ENCODE measurements around the gene C1orf174. TPM values are rescaled to one million over a fixed set of nuclear protein-coding genes. Genes with fewer than 3 reads are reported as not detected.

Gene C1orf174
- total RNA-seq, 1 experiment from 2014 or later: 70.9 TPM

DNA sequence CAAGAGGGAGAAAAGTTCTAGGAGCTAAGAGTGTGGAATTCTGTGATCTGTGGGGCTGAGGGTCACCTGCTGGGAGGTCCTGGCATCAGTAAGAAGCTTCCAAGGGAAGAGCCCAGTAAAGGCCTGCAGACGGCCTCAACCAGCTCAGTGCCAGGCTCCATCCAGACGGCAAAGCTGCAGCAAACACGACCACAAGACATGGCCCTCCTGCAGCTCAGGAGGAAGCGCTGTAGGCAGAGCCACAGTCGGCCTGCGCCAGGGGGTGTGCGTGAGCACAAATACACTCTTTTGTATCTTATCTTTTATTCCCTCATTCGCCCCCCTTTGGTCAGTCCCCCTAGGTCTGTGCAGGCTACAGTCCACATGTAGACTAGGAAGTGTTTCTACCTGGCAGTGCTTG is 13.4 kb downstream of the C1orf174 start:
- ATAC-seq (peak; percentile 14; the same call in 1 of the 2 replicates), DNase-seq (no peak)
- Histone ChIP-seq H3K9me2 (replicated peaks; ENCODE audit: low read length) (no peaks in the 10 kb centered on the region), H4K20me1 (ENCODE audit: low read length) (no peaks in the 10 kb centered on the region), H3K27me3 (ENCODE audit: low read length) (no peaks in the 10 kb centered on the region), H3K9ac (ENCODE audit: low read length) (no peak overlapping the region), H3F3A (ENCODE audit: low read length, unreplicated experiment) (no peaks in the 10 kb centered on the region), H2AFZ (ENCODE audit: low read length) (no peak overlapping the region), H3K79me2 (ENCODE audit: low read length) (peaks cover 6% of the 10 kb centered on the region; the same call in 1 of the 2 replicates), H3K27ac (ENCODE audit: low read length) (no peak overlapping the region), H3K4me2 (ENCODE audit: low read length) (no peak overlapping the region), H3K9me3 (ENCODE audit: low read length) (no peaks in the 10 kb centered on the region), H3K4me3 (ENCODE audit: low read length) (no peak overlapping the region), H3K36me3 (ENCODE audit: low read depth, low read length) (peaks cover 45% of the 10 kb centered on the region), H3K4me1 (ENCODE audit: insufficient read depth, low read length) (no peaks in the 10 kb centered on the region)
- POLR2A ChIA-PET (ENCODE audit: unreplicated experiment): no interaction called here
- TF ChIP-seq EZH2 (IDR thresholded peaks at IDR 0.05; ENCODE audit: low read length, unreplicated experiment) (no peak), EZH2phosphoT487 (IDR thresholded peaks at IDR 0.05; ENCODE audit: borderline replicate concordance, low read length) (no peak)
- TF ChIP-seq, protein P1, sequence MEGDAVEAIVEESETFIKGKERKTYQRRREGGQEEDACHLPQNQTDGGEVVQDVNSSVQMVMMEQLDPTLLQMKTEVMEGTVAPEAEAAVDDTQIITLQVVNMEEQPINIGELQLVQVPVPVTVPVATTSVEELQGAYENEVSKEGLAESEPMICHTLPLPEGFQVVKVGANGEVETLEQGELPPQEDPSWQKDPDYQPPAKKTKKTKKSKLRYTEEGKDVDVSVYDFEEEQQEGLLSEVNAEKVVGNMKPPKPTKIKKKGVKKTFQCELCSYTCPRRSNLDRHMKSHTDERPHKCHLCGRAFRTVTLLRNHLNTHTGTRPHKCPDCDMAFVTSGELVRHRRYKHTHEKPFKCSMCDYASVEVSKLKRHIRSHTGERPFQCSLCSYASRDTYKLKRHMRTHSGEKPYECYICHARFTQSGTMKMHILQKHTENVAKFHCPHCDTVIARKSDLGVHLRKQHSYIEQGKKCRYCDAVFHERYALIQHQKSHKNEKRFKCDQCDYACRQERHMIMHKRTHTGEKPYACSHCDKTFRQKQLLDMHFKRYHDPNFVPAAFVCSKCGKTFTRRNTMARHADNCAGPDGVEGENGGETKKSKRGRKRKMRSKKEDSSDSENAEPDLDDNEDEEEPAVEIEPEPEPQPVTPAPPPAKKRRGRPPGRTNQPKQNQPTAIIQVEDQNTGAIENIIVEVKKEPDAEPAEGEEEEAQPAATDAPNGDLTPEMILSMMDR (conservative IDR thresholded peaks at IDR 0.05; ENCODE audit: low read depth, low read length): no peak
- no TSS peak for BruUV-seq (replicated peaks)
- CTCF ChIA-PET: no interaction called here
- intact Hi-C loops (cut with micrococcal nuclease): no loop called here

DNA sequence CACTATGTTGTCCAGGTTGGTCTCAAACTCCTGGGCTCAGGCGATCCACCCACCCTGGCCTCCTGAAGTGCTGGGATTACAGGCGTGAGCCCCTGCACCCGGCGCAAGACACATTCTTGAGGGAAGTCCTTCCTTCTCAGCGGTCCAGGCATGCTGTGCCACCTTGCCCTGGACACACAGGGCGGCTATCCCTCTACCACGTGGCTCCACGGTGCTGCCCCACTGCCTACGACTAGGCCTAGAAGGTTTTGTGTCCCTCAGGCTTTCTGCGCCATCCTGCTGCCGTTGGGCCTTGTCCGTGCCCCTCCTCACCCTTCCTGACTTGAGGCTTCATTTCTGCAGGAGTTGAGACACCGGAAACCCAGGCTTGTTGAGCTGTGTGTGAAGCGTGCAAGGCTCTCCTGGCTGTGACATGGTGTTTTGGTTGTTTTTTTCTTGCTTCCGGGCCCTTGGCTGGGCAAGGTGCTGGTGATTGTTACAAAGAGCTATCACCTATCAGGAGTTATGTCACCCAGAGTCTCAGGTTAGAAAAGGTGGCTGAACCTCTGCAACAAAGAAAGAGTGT is 13.9 kb downstream of the C1orf174 start:
- DNase-seq: no peak
- Histone ChIP-seq H2AFZ (ENCODE audit: low read length) (no peak overlapping the region), H3F3A (ENCODE audit: low read length, unreplicated experiment) (no peaks in the 10 kb centered on the region), H3K4me2 (ENCODE audit: low read length) (no peak overlapping the region), H4K20me1 (ENCODE audit: low read length) (no peaks in the 10 kb centered on the region), H3K4me1 (ENCODE audit: insufficient read depth, low read length) (no peaks in the 10 kb centered on the region), H3K9me3 (ENCODE audit: low read length) (no peaks in the 10 kb centered on the region), H3K79me2 (ENCODE audit: low read length) (peaks cover 1% of the 10 kb centered on the region; the same call in 1 of the 2 replicates), H3K9ac (ENCODE audit: low read length) (no peak overlapping the region), H3K4me3 (ENCODE audit: low read length) (no peak overlapping the region), H3K36me3 (ENCODE audit: low read depth, low read length) (peaks cover 40% of the 10 kb centered on the region), H3K27me3 (ENCODE audit: low read length) (no peaks in the 10 kb centered on the region), H3K27ac (ENCODE audit: low read length) (no peak overlapping the region), H3K9me2 (replicated peaks; ENCODE audit: low read length) (no peaks in the 10 kb centered on the region)
- TF ChIP-seq EZH2 (IDR thresholded peaks at IDR 0.05; ENCODE audit: low read length, unreplicated experiment) (no peak), EZH2phosphoT487 (IDR thresholded peaks at IDR 0.05; ENCODE audit: borderline replicate concordance, low read length) (no peak)
- TF ChIP-seq, protein P1 (conservative IDR thresholded peaks at IDR 0.05; ENCODE audit: low read depth, low read length): no peak
- POLR2A ChIA-PET (ENCODE audit: unreplicated experiment): no interaction called here
- no TSS peak for BruUV-seq (replicated peaks)
- intact Hi-C loops (cut with micrococcal nuclease): no loop called here
- no peak; the same call in 1 of the 2 replicates for ATAC-seq
- CTCF ChIA-PET: no interaction called here

DNA sequence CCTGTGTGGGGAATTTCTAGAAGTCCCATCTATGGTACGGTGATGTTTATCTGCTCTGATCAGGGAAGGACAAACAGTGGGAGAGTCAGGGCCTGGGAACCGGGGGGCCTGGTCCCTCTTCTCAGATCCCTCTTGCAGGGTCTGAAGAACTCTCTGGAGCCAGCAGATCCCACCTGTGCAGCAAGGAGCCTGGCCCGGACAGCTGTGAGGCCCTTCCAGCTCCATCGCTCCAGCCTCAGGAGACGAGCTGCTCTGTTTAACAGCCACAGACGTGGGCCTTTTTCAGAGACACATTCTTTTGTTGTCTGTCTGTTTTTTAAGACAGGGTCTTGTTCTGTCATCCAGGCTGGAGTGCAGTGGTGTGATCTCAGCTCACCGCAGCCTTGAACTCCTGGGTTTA is 14.5 kb downstream of the C1orf174 start:
- intact Hi-C loops (cut with micrococcal nuclease): no loop called here

More for the DNA sequence above, 14.5 kb downstream of the C1orf174 start:
- TF ChIP-seq, protein P1 (conservative IDR thresholded peaks at IDR 0.05; ENCODE audit: low read depth, low read length): no peak
- no peak for TF ChIP-seq EZH2 (IDR thresholded peaks at IDR 0.05; ENCODE audit: low read length, unreplicated experiment)
- TF ChIP-seq EZH2phosphoT487 (IDR thresholded peaks at IDR 0.05; ENCODE audit: borderline replicate concordance, low read length): no peak
- Histone ChIP-seq H3K4me2 (ENCODE audit: low read length) (no peak overlapping the region), H3K4me3 (ENCODE audit: low read length) (no peak overlapping the region), H3K27ac (ENCODE audit: low read length) (no peak overlapping the region), H4K20me1 (ENCODE audit: low read length) (no peaks in the 10 kb centered on the region), H3K27me3 (ENCODE audit: low read length) (no peaks in the 10 kb centered on the region), H3K9me3 (ENCODE audit: low read length) (no peaks in the 10 kb centered on the region), H3K9me2 (replicated peaks; ENCODE audit: low read length) (no peaks in the 10 kb centered on the region), H3F3A (ENCODE audit: low read length, unreplicated experiment) (no peaks in the 10 kb centered on the region), H2AFZ (ENCODE audit: low read length) (no peak overlapping the region), H3K9ac (ENCODE audit: low read length) (no peak overlapping the region), H3K36me3 (ENCODE audit: low read depth, low read length) (peaks cover 37% of the 10 kb centered on the region), H3K79me2 (ENCODE audit: low read length) (no peaks in the 10 kb centered on the region), H3K4me1 (ENCODE audit: insufficient read depth, low read length) (no peaks in the 10 kb centered on the region)
- ATAC-seq: no peak; the same call in 1 of the 2 replicates
- no peak for DNase-seq
- ChIA-PET CTCF (no interaction called here), POLR2A (ENCODE audit: unreplicated experiment) (no interaction called here)
- BruUV-seq (replicated peaks): no TSS peak
